NT2/D1 (cell line): ENCODE data around the gene LMO2.

Experiments used
- SUZ12 ChIP-seq: IDR thresholded peaks from 2 replicates; pipeline ENCODE4 v1.6.1; 2011; ENCODE audit not compliant: insufficient read length, insufficient read depth; ENCODE audit errors: extremely low read depth
- YY1 ChIP-seq: IDR thresholded peaks from 2 replicates; pipeline ENCODE4 v1.6.1; 2011; ENCODE audit not compliant: insufficient read length, insufficient read depth
- ZNF274 ChIP-seq: IDR thresholded peaks from 2 replicates; pipeline ENCODE4 v1.6.1; 2011; ENCODE audit warnings: mild to moderate bottlenecking, low read depth, low read length

DNA sequence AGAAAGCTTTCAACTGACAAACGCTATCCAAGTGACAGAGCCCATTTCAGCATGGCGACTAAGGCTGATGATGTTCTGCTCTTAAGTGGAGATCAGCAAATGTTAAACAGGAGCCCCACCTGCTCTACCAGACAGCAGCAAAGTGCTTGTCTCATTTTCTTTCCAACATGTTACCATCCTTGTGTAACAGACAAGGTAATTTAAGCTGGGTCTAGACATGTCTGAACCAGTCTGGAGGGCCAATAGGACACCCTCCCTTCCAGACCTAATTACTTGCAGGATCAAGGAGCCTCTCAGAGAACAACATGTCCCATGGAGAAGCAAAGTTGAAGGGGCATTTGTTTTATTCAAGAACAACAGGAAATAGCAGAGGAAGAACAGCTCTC lies 3.9 kb upstream of the LMO2 start:
- TF ChIP-seq ZNF274 (no peak), SUZ12 (no peak), YY1 (no peak)
